HTR-8/SVneo (cell line): ENCODE measurements around the gene FAM229B.

Experiments
- DNase-seq: peaks from one replicate; pipeline ENCODE4 v3.0.0; 2011; ENCODE audit warnings: low spot score, mixed read lengths; ENCODE audit not compliant: insufficient read length
- FAIRE-seq: peaks from 2 replicates; lab custom pipeline; 2011; peaks lifted over from hg19 to GRCh38; lab: Jason Lieb, UNC

Gene FAM229B

GRCh38 chr6:112128208-112128607 lies 40.8 kb downstream of the FAM229B start:
- DNase-seq (no peak), FAIRE-seq (no peak)

- FAIRE-seq: peak; percentile 20
- no peak for DNase-seq
These were observed 43.5 kb downstream of the FAM229B start for GRCh38 chr6:112130878-112131277.

- FAIRE-seq: no peak
- DNase-seq: no peak
These were observed 51.7 kb downstream of the FAM229B start for GRCh38 chr6:112139052-112139451.

DNA sequence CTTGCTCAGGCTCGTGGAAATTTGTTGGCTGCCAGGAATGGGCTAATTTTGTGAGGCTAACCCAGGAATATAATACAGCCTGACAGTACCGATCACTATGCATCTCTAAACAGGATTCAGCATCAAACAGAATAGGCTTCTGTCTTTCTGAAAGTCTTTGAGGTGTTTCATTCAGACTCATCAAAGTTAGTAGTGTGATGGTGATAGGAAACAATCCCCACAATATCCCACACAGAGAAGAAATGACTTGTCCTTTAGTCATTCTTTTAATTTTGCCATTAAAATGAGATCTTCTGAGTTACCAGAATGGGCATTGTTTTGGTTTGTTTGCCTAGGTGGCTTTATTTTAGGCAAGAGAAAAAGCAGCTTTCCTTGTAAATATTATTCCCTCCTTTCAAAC lies 54.3 kb downstream of the FAM229B start:
- no peak for DNase-seq
- no peak for FAIRE-seq

DNA sequence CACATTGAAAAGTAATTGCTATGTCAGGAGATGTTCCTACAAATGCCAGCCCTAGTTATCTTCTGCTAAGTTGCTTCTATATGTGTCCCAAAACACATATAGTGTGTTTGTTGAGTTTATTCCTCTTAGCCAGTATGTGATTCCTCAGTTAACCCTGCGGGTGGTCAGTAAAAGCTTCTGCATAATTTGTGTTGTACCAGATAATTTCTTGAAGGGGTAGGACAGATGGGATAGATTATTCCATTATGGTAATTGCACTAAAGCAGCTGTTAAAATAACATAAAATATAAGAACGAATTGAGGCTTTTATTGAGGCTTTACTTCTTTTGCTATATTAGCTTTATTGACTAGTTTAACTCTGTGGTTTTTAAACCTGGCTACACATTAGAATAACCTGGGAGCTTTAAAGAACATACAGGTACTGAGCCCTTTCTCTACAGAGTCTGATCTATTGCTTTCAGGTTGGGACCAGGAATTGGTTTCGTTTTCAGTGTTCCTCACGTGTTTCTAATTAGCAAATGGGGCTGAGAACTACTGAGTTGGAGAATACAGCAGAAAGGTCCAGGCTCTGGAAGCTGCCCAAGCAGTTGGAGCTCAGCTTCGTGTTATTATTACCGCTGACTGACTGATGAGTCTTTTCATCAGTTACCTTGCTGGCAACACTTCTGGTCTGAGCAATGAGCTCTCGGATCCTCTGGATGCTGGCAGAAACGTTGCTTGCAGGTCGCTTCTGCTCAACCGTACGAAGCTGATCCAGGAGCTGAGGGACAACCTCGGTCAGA lies 56.9 kb downstream of the FAM229B start:
- no peak for FAIRE-seq
- DNase-seq: no peak

DNA sequence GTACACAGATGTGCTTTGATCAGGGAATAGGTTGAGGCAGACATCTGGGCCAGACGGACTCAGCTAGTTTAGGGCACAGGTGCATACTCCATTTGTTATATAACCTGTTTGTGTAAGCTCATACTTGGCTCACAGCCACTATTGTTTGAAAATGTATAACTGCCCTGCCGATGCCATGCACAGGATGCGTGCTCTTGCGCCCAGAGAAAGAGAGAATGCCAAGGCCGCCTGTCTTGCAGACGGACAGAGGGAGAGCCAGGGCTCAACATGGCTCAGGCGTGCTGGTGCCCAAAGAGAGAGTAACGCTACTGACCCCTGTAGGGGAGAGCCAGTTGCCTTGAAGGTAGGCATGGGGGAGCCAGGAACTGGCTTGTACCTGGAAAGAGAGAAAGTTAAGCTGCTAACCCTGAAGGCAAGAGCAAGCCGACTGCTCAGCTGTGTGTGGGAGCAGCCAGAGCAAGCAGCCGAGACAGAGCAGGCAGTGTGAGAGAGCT lies 57.7 kb downstream of the FAM229B start:
- FAIRE-seq (no peak), DNase-seq (no peak)

DNA sequence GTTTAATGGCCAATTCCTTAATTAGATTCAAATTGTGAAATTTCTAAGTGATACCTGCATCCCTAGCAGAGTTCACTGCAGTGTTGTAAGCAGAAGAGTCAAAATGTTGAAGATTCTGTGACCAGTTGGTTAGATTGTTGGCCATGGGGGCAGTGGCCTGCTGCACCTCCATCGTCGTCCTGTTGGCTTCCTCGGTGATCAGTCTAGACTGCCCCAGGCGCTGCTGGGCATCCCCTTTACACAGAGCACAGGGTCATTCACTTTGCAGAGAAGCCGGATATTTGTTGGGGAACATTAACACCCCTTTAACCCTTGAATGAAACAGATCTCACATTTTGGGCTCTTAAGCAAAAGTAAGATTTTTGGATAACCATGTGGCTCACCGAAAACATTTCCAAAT lies 60.7 kb downstream of the FAM229B start:
- DNase-seq: no peak
- FAIRE-seq: no peak

DNA sequence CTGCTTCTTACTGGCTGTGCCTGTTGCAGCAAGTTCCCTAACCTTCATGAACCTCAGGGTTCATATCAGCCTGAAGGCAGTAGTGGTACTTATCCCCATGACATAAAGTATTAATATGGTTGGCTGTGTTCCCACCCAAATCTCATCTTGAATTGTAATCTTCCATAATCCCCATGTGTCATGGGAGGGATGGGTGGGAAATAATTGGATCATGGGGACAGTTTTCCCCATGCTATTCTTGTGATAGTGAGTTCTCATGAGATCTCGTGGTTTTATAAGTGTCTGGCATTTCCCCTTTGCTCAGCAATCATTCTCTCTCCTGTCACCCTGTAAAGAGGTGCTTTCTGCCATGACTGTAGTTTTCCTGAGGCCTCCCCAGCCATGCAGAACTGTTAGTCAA lies 61.8 kb downstream of the FAM229B start:
- DNase-seq (no peak), FAIRE-seq (no peak)

- FAIRE-seq (no peak), DNase-seq (no peak)
These were observed 62.4 kb downstream of the FAM229B start for GRCh38 chr6:112149719-112150263.

- FAIRE-seq: no peak
- no peak for DNase-seq
These were observed 63.0 kb downstream of the FAM229B start for GRCh38 chr6:112150363-112150762.
